ENCODE data around the gene EIF4G3.

- TF ChIP-seq TAF1 (IDR thresholded peaks at IDR 0.05; ENCODE audit: borderline replicate concordance, insufficient read depth, low read length) = no peak
- no peak for TF ChIP-seq SIN3A (IDR thresholded peaks at IDR 0.05; ENCODE audit: borderline replicate concordance, insufficient read depth, low read length)
- no peak for TF ChIP-seq POLR2AphosphoS5 (IDR thresholded peaks at IDR 0.05; ENCODE audit: low read depth, low read length)
- TF ChIP-seq REST (IDR thresholded peaks at IDR 0.05; ENCODE audit: insufficient read depth in 1 of 2, low read depth in 2 of 2, low read length in 2 of 2) = no peak
These were observed 87.4 kb downstream of the EIF4G3 start for GRCh38 chr1:21089299-21089698.
